GM18907 (cell line): ENCODE data around the gene MRPS27.
A peak's percentile ranks its signal among the peaks of the same experiment; 100 is the strongest.
"Not testable (repeated sequence)": the region's sequence is repeated elsewhere in the genome, so short reads cannot be mapped to it uniquely, and the experiment has no call there.

Experiments
- ATAC-seq: cut with Tn5 transposase; IDR thresholded peaks from one replicate; pipeline ENCODE4 v1.9.1; 2021; ENCODE audit warnings: mild to moderate bottlenecking, moderate library complexity; ENCODE audit not compliant: unreplicated experiment

Gene MRPS27

GRCh38 chr5:72326306-72326649, 6.2 kb upstream of the MRPS27 start:
- no peak for ATAC-seq

- ATAC-seq: no peak
These were observed 5.7 kb upstream of the MRPS27 start for GRCh38 chr5:72325566-72326305.

- ATAC-seq: no peak
These were observed 4.3 kb upstream of the MRPS27 start for GRCh38 chr5:72324189-72324825.

GRCh38 chr5:72319435-72319975, 535 bp downstream of the MRPS27 start:
- not testable (repeated sequence) for ATAC-seq

GRCh38 chr5:72314571-72315172, 5.4 kb downstream of the MRPS27 start:
- ATAC-seq: no peak

GRCh38 chr5:72313141-72313540, 6.9 kb downstream of the MRPS27 start:
- ATAC-seq: no peak

- ATAC-seq: no peak
These were observed 11.2 kb downstream of the MRPS27 start for GRCh38 chr5:72308853-72309191.

GRCh38 chr5:72307968-72308852, 11.8 kb downstream of the MRPS27 start:
- ATAC-seq: peak; percentile 95

GRCh38 chr5:72307573-72307967, 12.5 kb downstream of the MRPS27 start:
- no peak for ATAC-seq

GRCh38 chr5:72305194-72306142, 14.6 kb downstream of the MRPS27 start:
- ATAC-seq: no peak

GRCh38 chr5:72302171-72302570, 17.9 kb downstream of the MRPS27 start:
- no peak for ATAC-seq

- ATAC-seq: peak; percentile 65
These were observed 18.5 kb downstream of the MRPS27 start for GRCh38 chr5:72301557-72301956.

- ATAC-seq: no peak
These were observed 19.3 kb downstream of the MRPS27 start for GRCh38 chr5:72300590-72301339.

GRCh38 chr5:72298711-72299110, 21.3 kb downstream of the MRPS27 start:
- no peak for ATAC-seq

GRCh38 chr5:72298136-72298535, 21.9 kb downstream of the MRPS27 start:
- peak; percentile 51 for ATAC-seq

- ATAC-seq: no peak
These were observed 23.8 kb downstream of the MRPS27 start for GRCh38 chr5:72296256-72296655.

GRCh38 chr5:72295539-72295938, 24.5 kb downstream of the MRPS27 start:
- ATAC-seq: no peak

GRCh38 chr5:72294473-72294872, 25.6 kb downstream of the MRPS27 start:
- no peak for ATAC-seq

GRCh38 chr5:72293495-72294055, 26.5 kb downstream of the MRPS27 start:
- no peak for ATAC-seq
